A673 (cell line): ENCODE measurements around the gene RAPGEF3.

Source experiments
- EZH2 ChIP-seq: fragments of 200-600 bp; sonication (generic); IDR thresholded peaks from 2 replicates; pipeline ENCODE4 v1.6.1; 2017; ENCODE audit warnings: borderline replicate concordance, low read depth, mild to moderate bottlenecking, mixed read lengths, antibody characterized with exemption, low read length; ENCODE audit not compliant: poor library complexity, severe bottlenecking
- TF ChIP-seq, protein P1 (sequence below): fragments of 300-800, 200-600 bp; sonication (generic); conservative IDR thresholded peaks from 2 replicates; pipeline ENCODE4 v1.5.1; 2017; ENCODE audit warnings: low read depth, mild to moderate bottlenecking, antibody characterized with exemption, low read length, moderate library complexity, mixed read lengths

- TF ChIP-seq, protein P1, sequence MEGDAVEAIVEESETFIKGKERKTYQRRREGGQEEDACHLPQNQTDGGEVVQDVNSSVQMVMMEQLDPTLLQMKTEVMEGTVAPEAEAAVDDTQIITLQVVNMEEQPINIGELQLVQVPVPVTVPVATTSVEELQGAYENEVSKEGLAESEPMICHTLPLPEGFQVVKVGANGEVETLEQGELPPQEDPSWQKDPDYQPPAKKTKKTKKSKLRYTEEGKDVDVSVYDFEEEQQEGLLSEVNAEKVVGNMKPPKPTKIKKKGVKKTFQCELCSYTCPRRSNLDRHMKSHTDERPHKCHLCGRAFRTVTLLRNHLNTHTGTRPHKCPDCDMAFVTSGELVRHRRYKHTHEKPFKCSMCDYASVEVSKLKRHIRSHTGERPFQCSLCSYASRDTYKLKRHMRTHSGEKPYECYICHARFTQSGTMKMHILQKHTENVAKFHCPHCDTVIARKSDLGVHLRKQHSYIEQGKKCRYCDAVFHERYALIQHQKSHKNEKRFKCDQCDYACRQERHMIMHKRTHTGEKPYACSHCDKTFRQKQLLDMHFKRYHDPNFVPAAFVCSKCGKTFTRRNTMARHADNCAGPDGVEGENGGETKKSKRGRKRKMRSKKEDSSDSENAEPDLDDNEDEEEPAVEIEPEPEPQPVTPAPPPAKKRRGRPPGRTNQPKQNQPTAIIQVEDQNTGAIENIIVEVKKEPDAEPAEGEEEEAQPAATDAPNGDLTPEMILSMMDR = no peak
- TF ChIP-seq EZH2 = no peak
Measured at GRCh38 chr12:47731723-47732122, 27.0 kb downstream of the RAPGEF3 start.
